Measurements from ENCODE around the gene SPRR2E.
"Not testable (repeated sequence)": the region's sequence is repeated elsewhere in the genome, so short reads cannot be mapped to it uniquely, and the experiment has no call there.

SPRR2E gene

GRCh38 chr1:153125536-153125935 lies 31.2 kb upstream of the SPRR2E start:
- no peak for TF ChIP-seq CTCF (IDR thresholded peaks at IDR 0.05; ENCODE audit: low read depth, low read length, missing control alignments)
- no peak overlapping the region for H3K4me3 ChIP-seq (replicated peaks; ENCODE audit: low read depth, low read length)
- no peak for DNase-seq (ENCODE audit: extremely low read depth, low read depth)

- H3K4me3 ChIP-seq (replicated peaks; ENCODE audit: low read depth, low read length); DNase-seq (ENCODE audit: extremely low read depth, low read depth): not testable (repeated sequence)
These were observed 29.5 kb upstream of the SPRR2E start for GRCh38 chr1:153123793-153124192.

- no peak for DNase-seq (ENCODE audit: extremely low read depth, low read depth)
- no peak overlapping the region for H3K4me3 ChIP-seq (replicated peaks; ENCODE audit: low read depth, low read length)
These were observed 28.6 kb upstream of the SPRR2E start for GRCh38 chr1:153122831-153123421.

DNA sequence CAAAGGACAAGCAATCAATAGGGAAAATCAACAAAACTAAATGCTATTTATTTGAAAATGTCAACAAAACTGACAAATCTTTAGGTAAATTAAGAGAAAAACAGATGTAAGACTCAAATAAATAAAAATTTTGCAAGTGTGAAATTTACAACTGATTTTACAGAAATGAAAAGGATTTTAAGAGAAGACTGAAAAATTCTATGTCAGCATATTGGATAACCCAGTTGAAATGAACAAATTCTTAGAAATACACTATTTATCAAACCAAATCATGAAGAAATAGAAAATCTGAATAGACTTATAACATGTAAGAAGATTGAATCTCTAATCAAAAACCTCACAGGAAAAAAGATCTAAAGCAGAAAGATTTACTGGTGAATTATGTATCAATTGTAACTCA lies 26.6 kb upstream of the SPRR2E start:
- TF ChIP-seq CTCF (IDR thresholded peaks at IDR 0.05; ENCODE audit: low read depth, low read length, missing control alignments), result no peak
- no peak for DNase-seq (ENCODE audit: extremely low read depth, low read depth)

More at GRCh38 chr1:153122831-153123421, 28.6 kb upstream of the SPRR2E start:
- TF ChIP-seq CTCF (IDR thresholded peaks at IDR 0.05; ENCODE audit: low read depth, low read length, missing control alignments), result no peak

DNA sequence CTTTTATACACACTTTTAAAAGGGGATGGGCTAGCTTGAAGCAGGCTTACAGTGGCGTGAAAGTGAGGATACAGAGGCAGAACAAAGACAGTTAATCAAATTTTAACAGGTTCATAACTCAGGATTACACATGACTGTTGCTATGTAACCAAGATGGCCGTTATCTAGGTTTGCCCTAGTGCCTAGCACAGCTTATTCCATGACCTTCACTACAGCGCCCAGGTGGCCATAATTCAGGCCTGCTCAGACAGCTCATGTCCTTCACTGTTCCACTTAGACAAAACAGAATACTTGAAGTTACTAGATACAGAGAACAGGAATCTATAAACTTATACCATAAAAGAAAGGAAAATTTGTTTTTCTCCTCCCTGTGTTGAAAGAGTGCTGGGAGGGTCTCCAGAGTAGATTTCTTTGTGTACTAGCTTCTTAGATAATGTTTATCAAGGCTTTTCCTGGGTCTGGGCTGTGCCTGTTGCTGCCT lies 25.2 kb upstream of the SPRR2E start:
- no peak overlapping the region for H3K4me3 ChIP-seq (replicated peaks; ENCODE audit: low read depth, low read length)
- no peak for DNase-seq (ENCODE audit: extremely low read depth, low read depth)
- TF ChIP-seq CTCF (IDR thresholded peaks at IDR 0.05; ENCODE audit: low read depth, low read length, missing control alignments), result no peak

More for the DNA sequence above, 26.6 kb upstream of the SPRR2E start:
- H3K4me3 ChIP-seq (replicated peaks; ENCODE audit: low read depth, low read length), result no peak overlapping the region

GRCh38 chr1:153115264-153115663 lies 20.9 kb upstream of the SPRR2E start:
- not testable (repeated sequence) for DNase-seq (ENCODE audit: extremely low read depth, low read depth); H3K4me3 ChIP-seq (replicated peaks; ENCODE audit: low read depth, low read length)

GRCh38 chr1:153113416-153113815 lies 19.1 kb upstream of the SPRR2E start, which contains the start of gene SPRR2F:
TSS of gene SPRR2F (minus strand) at chr1:153113516. CDS start at chr1:153112733, 783 bp downstream.
- TF ChIP-seq CTCF (IDR thresholded peaks at IDR 0.05; ENCODE audit: low read depth, low read length, missing control alignments), result no peak
- DNase-seq (ENCODE audit: extremely low read depth, low read depth), result no peak
- no peak within 1 kb of the TSS for H3K4me3 ChIP-seq (replicated peaks; ENCODE audit: low read depth, low read length)

DNA sequence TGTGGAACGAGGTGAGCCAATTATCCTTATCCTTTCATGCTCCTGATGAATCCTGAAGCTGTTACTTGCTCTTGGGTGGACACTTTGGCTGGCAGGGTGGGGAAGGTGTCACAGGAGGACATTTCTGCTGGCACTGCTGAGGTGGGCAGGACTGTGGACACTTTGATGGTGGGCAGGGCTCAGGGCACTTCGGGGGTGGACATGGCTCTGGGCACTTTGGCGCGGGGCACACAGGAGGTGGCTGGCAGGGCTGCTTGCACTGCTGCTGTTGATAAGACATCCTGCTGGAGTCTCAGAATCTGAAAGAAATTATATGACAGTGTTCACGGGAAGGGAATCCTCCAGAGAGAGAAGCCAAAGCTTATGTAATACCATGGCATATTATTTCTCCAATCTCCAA lies 18.1 kb upstream of the SPRR2E start:
- not testable (repeated sequence) for DNase-seq (ENCODE audit: extremely low read depth, low read depth); H3K4me3 ChIP-seq (replicated peaks; ENCODE audit: low read depth, low read length)
